AG09319 (cell line): Measurements from ENCODE around the gene SEC23B.
"Not testable (repeated sequence)": the region's sequence is repeated elsewhere in the genome, so short reads cannot be mapped to it uniquely, and the experiment has no call there.

ENCODE experiments used
- DNase-seq: peaks from one replicate; pipeline ENCODE4 v3.0.0-alpha.2; 2010; ENCODE audit warnings: low read depth; ENCODE audit errors: extremely low read depth
- TF ChIP-seq, protein P1 (sequence below): IDR thresholded peaks from 2 replicates; pipeline ENCODE4 v1.5.1; 2011; ENCODE audit warnings: low read depth, mild to moderate bottlenecking, inconsistent platforms, low read length, moderate library complexity

The SEC23B gene

DNA sequence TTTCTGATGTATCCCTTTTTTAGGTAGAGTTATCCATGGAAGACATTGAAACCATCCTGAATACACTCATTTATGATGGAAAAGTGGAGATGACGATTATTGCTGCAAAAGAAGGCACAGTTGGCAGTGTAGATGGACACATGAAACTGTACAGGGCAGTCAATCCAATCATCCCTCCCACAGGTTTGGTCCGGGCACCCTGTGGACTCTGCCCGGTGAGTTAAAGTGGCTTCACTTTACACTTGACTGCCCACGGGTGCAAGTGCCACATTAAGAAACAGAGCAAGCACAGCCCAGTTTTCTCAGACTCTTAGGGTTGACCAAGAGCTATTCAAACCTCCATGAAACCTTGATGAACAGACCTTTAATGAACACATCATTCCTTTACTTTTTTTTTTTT, 26.1 kb upstream of the SEC23B start:
- TF ChIP-seq, protein P1, sequence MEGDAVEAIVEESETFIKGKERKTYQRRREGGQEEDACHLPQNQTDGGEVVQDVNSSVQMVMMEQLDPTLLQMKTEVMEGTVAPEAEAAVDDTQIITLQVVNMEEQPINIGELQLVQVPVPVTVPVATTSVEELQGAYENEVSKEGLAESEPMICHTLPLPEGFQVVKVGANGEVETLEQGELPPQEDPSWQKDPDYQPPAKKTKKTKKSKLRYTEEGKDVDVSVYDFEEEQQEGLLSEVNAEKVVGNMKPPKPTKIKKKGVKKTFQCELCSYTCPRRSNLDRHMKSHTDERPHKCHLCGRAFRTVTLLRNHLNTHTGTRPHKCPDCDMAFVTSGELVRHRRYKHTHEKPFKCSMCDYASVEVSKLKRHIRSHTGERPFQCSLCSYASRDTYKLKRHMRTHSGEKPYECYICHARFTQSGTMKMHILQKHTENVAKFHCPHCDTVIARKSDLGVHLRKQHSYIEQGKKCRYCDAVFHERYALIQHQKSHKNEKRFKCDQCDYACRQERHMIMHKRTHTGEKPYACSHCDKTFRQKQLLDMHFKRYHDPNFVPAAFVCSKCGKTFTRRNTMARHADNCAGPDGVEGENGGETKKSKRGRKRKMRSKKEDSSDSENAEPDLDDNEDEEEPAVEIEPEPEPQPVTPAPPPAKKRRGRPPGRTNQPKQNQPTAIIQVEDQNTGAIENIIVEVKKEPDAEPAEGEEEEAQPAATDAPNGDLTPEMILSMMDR: no peak
- no peak for DNase-seq

DNA sequence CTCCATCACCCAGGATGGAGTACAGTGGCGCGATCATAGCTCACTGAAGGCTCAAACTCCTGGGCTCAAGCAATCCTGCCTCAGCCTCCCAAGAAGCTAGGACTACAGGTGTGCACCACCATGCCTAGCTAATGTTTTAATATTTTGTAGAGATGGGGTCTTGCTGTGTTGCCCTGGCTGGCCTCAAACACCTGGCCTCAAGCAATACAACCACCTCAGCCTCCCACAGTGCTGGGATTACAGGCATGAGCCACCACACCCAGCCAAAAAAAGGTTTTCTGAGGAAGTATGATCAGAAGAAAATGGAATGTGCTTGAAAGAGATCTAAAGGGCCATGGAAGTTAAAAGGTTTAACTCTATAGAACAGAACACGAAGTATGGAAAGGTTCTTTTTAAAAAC, 19.4 kb upstream of the SEC23B start:
- TF ChIP-seq, protein P1: no peak

DNA sequence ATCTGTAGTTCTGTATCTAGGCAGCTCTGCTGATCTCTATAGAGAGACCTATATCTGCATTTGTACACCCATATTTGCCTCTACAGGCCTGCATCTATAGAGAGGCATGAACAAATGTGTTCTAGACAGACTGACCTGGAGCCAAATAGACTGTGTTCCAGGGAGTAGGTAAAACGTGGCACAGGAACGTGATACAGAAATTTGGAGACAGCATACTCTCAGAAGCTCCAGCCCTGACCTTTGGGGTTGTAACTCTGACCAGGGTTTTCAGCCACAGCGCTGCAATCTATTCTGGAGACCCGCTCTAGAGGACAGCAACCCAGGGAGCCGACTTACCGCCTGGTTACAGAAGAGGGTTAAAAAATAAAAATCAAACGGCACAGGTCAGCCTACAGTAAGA, 11.7 kb upstream of the SEC23B start:
- DNase-seq: no peak
- TF ChIP-seq, protein P1: no peak

More for the DNA sequence above, 19.4 kb upstream of the SEC23B start:
- no peak for DNase-seq

DNA sequence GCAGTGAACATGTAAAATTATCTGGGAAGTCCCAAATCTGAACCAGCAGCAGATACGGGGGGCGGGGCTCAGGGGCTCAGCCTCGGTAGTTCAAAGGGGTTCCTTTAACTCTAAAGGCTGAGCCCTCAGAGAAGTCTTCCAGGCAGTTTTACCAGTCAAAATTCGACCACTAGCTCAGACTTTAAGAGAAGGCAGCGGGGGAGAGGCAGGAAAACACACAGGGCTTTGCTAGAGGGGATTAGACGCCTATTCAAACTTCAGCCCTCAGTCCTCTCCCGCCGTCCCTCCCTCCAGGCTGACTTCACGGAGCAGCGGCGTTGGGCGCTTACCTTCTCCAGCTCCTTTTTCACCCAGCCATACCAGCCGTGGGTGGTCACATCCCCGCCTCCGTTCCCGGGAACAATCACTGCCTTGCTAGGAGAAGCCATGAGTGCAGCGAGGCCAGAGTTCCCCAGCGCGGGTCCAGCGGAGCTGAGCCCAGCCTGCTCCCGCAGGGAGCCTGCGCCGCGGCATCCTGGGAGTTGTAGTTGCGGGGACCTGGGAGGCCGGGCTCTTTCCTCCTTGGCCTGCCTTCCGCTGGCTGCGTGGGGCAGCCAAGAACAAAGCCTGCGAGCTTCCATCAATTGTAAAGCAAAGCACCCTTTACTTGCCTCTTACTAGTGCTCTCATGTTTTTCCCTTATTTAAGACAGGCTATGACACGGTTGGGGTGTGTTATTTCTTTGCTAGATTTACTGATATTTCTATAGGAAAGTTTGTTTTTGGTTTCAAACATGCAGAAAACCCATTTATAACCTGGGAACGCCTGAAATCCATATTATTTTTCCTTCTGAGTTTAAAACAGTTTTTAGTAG, 10.8 kb upstream of the SEC23B start, which contains the start of gene RBBP9:
Gene RBBP9 (minus strand): TSS at position 486 of the 853 bp plus-strand sequence. CDS start 58 bp downstream, at position 428.
- TF ChIP-seq, protein P1: no peak
- DNase-seq: peak; percentile 44

DNA sequence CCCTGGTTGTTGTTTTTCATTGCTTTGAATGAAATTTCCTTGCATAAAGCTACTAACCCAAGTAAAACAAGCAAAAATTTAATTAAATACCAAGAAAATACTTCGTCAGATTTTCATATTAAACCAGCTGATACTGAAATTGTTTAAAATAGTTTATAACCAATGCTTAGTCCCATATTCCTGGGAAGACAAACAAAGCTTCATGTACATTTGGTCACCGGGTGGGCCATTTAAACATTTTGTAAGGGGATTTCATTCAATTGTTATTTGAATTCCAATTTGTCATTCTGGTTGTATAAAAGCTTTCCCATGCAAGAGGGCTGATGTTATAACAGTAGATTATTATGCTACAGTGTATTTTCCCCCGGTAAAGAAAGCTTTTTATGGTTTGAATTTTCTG, 10.1 kb upstream of the SEC23B start:
- TF ChIP-seq, protein P1: no peak
- DNase-seq: no peak

DNA sequence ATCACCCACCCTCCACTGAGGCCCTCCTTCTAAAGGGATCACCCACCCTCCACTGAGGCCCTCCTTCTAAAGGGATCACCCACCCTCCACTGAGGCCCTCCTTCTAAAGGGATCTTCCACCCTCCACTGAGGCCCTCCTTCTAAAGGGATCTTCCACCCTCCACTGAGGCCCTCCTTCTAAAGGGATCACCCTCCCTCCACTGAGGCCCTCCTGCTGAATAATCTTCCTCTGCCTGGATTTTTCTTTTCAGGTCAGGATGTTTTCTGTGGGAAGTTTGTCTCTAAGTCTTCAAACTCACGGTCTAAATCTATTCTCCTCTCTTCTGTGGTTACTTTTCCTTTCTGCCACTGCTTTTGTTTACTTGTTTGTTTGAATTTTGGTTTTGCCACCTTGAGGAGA, 6.1 kb upstream of the SEC23B start:
- not testable (repeated sequence) for DNase-seq

DNA sequence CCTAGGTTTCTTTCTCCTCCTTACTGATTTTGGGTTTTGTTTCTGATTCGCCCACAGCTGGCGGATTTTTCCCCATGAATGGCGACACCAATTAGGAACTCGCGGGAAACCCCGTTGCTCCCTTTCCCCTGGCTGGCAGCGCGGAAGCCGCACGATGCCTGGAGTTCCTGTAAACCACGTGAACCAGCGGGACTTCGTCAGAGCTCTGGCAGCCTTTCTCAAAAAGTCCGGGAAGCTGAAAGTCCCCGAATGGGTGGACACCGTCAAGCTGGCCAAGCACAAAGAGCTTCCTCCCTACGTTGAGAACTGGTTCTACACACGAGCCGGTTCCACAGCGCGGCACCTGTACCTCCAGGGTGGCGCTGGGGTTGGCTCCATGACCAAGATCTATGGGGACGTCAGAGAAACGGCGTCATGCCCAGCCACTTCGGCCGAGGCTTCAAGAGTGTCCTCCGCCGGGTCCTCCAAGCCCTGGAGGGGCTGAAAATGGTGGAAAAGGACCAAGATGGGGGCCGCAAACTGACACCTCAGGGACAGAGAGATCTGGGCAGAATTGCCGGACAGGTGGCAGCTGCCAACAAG, 3.2 kb upstream of the SEC23B start:
- TF ChIP-seq, protein P1: no peak

DNA sequence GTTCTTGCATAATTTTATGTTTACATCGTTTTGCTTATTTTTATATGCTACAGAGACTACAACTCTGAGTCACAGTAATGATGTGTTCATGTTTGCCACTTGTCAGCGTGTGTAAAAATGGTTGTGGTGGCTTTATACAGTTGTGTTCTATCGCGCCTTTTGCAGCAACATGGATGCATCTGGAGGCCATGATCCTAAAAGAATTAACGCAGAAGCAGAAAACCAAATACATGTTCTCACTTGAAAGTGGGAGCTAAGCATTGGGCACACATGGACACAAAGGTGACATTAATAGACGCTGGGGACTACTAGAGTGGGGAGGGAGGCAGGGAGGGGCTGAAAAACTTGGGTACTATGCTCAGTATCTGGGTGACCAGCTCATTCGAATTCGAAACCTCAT, 996 bp upstream of the SEC23B start:
- no peak for DNase-seq
- TF ChIP-seq, protein P1: no peak

More for the DNA sequence above, 3.2 kb upstream of the SEC23B start:
- no peak for DNase-seq
